ENCODE measurements around the gene SEMA5A.

The SEMA5A gene, protein sequence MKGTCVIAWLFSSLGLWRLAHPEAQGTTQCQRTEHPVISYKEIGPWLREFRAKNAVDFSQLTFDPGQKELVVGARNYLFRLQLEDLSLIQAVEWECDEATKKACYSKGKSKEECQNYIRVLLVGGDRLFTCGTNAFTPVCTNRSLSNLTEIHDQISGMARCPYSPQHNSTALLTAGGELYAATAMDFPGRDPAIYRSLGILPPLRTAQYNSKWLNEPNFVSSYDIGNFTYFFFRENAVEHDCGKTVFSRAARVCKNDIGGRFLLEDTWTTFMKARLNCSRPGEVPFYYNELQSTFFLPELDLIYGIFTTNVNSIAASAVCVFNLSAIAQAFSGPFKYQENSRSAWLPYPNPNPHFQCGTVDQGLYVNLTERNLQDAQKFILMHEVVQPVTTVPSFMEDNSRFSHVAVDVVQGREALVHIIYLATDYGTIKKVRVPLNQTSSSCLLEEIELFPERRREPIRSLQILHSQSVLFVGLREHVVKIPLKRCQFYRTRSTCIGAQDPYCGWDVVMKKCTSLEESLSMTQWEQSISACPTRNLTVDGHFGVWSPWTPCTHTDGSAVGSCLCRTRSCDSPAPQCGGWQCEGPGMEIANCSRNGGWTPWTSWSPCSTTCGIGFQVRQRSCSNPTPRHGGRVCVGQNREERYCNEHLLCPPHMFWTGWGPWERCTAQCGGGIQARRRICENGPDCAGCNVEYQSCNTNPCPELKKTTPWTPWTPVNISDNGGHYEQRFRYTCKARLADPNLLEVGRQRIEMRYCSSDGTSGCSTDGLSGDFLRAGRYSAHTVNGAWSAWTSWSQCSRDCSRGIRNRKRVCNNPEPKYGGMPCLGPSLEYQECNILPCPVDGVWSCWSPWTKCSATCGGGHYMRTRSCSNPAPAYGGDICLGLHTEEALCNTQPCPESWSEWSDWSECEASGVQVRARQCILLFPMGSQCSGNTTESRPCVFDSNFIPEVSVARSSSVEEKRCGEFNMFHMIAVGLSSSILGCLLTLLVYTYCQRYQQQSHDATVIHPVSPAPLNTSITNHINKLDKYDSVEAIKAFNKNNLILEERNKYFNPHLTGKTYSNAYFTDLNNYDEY

DNA sequence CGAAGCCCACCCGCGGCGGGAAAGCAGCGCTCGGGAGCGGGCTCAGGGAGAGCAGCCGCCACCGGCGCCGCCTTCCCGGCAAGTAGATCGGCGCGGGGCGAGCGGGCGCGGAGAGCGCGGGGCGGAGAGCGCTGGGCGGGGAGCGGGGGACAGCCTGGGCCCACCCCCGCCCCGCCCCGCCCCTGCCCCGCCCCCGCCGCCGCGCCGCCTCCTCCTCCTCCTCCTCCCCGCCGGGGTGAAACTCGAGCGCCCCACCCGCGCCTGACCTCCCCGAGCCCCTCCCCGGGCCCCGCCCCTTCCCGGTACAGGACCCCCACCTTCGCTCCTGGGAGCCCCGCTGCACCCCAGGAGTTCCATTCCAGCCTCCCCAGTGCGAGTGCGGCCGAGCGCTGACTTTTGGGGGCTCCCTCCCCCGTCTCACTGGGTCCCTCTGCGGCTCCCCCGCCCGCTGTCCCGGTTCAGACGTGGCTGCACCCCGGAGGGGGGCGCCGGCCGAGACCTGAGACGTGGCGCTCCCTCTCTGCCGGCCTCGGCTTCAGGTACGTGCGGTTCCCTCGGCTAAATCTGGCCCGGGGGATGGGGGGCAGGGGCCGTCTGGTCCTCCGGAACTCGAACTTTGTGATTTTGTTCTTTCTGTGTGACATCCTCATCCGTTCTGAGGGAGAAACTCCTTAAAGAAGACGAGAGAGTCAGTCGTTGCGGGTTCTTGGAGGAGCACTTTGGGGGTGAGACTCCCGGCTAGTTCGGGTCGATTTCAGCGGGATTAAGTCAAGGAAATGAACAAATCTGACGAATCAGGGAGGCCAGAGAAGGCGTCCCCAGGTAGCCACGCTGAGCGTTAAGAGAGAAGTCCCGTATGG lies at the start of gene SEMA5A:
Gene SEMA5A, minus strand, starts transcription at position 84 of the 860 bp plus-strand sequence. CDS start 166,129 bp downstream, outside the sequence.
- no peak for DNase-seq (ENCODE audit: low read depth)

DNA sequence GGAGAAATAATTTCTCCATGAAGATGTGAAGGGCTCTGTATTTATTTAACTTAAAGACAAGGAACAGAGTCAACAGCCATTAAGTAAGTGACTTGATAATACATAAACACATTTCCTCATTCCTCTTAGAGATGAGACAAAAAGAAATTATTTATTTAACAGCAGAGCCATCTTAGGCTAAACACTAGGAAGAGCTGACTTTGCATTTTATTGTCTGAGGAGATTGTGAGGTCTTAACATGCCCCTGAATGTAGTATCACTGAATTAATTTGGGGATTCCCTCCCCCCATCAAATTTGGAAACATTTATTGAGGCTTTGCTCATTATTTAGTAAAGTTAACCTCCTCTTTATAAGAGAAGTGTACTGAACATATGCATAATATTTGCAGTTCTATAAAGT lies 49.0 kb upstream of the SEMA5A start:
- DNase-seq (ENCODE audit: low read depth), result no peak

DNA sequence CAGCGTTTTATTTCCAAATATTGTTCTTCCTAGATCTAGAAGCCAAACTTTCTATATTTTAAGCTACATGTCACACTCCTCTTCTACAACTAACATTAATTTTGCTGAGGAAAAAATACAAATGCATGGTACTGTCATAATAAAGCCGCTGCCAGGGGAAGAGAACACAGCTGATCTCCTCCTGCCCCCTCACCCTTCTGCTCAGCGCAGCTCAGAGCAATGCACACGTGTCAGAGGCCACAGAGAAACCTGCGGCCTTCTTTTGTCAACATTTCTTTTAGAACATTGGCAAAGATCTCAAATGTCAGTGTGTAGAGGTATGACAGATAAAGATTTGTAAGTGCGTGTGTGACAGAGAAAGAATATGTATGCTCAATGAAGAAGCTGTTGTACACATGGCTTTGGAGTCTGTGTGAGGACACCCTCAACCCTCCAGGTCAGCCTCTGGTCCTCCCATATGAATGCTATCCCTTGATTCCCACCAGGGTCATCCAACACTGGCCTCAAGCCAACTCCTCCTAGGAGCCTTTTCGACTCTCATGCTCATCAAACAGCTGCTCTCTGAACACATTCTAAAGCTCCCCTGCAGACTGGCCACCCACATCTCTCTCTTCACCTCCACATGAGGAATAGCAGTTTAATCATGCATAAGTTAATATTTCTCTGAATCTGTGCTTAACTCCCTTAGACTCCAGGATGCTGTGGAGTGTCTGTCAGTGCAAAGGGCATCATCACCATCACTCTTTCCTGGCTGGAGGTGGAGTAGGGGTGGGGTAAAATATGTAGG lies 43.4 kb upstream of the SEMA5A start:
- DNase-seq (ENCODE audit: low read depth), result no peak

DNA sequence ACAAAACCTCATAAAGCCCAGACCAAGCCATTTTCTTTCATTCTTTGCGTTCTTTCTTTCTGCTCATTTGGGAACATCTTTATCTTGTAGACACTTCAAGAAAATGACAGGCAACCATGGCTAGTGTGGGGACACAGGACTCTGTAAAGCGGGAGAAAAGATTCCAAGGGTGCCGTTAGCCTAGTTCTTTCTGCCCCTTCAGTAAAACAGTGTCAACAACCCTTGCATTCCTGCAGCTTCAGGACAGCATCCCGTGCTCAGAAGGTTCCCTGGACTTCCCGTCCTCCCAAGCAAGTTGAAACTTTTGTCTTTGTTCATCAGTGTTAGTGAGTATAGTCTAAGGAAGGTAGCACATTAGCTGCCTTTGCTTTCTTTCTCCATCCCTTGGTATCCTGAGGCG lies 42.4 kb upstream of the SEMA5A start:
- DNase-seq (ENCODE audit: low read depth), result no peak

DNA sequence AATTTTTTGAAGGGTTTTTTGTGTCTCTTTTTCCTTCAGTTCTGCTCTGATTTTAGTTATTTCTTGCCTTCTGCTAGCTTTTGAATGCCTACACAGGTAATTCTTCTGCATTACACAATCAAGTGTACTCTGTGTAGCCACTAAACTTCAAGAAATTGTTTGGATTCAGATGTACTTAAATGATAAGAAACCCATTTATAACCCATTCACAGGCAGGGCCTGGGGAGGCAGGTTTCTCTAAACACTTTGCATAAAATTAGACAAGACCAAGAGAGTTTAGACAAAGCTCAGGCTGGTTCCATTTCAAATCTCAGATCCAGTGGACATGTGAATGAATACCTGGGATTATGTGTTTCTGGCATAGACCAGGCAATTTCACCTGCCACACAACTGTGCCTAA lies 41.3 kb upstream of the SEMA5A start:
- no peak for DNase-seq (ENCODE audit: low read depth)

DNA sequence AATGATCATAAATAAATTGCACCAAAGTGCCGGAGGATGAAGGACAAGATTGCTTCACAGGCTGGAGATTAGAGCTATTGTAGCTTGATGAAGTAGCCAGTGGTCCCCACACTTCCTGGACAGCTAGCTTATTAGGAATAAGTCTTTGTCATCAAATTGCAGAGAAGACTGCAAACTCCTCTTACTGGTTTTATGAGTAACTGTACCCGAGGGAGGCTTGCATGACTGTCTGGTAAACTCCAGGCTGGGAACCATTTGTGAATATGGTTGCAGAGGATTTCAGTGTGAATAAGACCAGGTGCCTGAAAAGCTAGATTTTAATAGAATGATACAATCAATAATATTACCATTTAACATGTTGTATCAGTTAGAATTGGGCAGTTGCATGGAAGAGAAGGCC lies 36.5 kb upstream of the SEMA5A start:
- no peak for DNase-seq (ENCODE audit: low read depth)

DNA sequence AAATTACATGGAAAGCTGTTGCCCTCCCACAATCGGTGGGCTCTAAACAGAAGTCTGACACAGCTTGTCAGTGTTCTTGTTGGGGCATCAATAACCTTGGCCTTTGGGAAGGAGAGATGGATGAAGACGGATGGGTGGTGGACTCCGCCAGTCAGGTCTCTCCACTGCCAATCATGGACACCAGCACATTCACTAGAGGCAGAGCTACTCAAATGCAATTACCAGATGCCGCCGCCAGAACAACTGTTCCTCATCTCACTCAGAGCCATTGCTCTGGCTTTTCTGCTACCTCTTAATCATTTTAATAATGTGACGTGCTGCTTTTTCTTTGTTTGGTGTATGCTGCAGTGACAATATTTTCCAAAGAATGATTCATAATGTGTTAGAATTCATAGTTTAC lies 27.9 kb upstream of the SEMA5A start:
- DNase-seq (ENCODE audit: low read depth), result no peak

DNA sequence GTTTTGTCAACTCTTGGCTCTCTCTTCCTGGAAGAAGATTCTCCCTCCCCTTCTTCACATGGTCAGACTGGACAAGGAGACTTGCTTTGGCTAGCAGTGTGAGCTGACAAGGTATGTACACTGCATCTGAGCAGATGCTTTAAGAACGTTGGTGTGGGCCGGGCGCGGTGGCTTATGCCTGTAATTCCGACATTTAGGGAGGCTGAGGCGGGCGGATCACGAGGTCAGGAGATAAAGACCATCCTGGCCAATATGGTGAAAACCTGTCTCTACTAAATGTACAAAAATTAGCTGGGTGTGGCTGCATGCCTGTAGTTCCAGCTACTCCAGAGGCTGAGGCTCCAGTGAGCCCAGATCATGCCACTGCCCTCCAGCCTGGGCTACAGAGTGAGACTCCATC lies 26.4 kb upstream of the SEMA5A start:
- DNase-seq (ENCODE audit: low read depth), result no peak

DNA sequence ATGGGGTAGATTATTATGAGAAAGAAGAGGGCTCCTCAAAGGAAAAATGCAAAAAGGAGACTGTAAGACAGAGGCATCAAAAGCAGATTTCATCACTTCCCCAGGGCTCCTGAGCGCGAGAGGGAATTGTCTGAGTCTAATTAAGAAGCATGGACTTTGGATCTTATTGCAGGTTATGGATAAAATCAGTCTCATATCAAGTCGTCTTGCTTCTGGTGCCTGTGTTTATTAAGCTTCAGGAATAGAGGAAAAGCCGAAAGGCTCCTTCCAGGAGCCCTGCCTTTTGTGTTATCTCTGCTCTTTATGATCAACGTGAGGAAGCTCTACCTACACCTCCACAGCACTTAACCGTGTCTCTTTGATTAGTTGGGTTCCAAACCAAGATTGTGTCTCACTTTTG lies 25.0 kb upstream of the SEMA5A start:
- no peak for DNase-seq (ENCODE audit: low read depth)

DNA sequence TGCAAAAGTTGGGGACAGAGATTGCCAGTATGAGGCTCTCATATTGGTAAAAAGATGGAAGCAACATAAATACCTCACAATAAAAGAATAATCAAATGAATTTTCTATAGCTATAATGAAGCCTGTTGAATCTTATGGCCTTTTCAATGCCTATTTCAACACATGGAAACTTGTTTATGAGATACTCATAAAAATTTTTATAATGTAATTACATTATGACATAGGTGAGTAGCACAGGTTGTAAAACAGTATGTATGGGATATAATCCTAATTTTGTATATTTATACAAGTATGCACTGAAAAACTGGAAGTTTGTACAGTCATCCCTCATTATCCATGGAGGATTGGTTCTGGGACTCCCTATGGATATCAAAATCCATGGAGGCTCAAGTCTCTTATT lies 21.2 kb upstream of the SEMA5A start:
- DNase-seq (ENCODE audit: low read depth), result no peak

DNA sequence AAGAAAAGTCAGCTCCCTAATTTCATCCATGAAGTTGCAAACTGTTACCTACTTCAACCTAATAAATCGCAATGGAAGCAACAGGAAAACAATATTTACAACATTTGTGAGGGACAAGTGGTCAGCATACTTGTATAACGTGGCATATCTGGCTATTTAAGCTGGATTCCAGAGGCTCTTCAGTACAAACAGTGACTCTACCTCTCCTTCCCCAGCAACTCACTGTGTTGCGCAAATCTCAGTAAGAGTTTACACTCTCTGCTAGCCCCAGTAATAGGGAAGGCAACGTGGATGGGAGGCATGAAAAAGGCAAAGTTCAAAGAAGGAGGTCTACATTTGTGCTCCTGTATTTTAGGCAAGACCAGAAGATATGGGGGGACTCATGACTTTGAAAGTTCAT lies 18.9 kb upstream of the SEMA5A start:
- no peak for DNase-seq (ENCODE audit: low read depth)

DNA sequence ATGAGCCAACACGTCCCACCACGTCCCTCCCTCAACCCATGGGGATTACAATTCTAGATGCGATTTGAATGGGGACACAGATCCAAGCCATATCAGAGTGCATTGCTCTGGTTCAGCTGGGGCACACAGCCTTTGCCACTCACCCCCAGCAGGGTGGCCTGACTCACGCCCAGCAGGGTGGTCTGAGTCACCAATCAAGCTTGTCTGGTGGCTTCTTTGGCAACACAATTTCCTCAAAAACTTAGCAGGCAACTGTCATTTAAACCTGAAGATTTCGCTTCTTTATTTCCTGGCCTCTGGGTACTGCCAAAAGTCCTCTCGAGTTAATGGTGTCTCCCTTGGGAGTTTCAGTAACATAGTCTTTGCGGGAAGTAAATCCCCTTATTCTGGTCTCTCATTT lies 16.3 kb upstream of the SEMA5A start:
- no peak for DNase-seq (ENCODE audit: low read depth)

DNA sequence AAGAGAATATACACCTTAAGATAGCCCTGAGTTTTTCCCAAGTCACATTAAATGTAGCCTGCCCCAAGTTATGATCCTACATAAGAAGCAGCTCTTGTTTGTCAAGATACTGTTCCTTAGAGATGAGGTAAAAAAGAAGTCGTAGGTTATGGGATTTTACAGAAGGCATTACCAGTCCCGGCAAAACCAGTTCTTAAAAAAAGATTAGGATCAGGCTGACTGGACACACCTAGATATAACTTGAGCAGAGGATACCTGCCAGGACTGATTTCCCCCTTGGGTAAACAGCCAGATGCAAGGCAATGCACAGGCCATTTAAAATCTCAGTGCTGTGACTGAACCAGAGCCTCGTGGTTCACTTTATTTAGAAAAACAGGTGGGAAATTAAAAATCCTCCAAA lies 14.1 kb upstream of the SEMA5A start:
- DNase-seq (ENCODE audit: low read depth), result no peak

DNA sequence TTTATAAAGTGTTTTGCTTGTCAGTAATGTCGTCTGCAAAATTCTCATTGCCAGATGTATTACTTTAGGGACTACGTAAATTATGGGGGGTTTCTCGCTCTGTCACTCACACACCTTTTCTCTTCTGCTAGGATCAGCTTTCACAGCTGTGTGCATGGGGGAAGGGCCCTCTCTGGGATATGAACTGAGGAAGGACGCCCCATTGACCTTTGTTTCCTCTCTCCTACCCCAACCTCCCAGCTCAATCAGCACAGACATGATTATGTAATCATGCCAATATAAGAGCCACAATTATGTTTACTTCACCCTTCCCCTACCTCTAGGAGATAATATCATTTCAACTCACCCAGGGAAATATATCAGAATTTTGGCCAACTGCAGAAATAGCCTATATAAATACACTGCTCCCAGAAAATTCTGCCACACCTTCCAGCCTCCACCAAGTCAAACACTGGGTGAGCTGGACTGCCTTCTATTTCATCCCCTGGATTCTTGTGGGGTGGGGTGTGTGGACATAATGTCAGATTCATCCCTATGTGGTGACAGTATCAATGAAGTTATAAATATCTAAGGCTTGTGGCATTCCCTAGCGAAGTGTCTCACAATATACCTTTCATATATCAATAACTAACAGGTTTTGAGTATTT lies 12.6 kb upstream of the SEMA5A start:
- no peak for DNase-seq (ENCODE audit: low read depth)

DNA sequence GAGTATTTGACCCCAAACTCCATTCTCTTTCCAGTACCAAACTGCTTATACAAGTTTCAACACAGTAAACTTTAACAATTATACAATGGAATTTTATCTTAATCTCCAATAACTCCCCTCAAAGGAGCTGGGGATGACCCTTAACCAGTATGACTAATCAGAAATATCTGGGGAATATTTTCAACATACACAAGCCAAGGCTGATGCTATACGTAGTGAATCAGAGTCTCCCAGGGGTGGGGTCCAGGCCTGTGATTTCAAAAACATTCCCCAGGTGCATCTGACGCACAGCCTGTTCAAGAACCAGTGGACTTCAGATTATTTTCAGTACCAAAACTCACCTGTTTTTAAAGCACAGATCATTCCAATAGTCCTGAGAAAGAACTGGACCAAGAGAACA lies 11.8 kb upstream of the SEMA5A start:
- no peak for DNase-seq (ENCODE audit: low read depth)

DNA sequence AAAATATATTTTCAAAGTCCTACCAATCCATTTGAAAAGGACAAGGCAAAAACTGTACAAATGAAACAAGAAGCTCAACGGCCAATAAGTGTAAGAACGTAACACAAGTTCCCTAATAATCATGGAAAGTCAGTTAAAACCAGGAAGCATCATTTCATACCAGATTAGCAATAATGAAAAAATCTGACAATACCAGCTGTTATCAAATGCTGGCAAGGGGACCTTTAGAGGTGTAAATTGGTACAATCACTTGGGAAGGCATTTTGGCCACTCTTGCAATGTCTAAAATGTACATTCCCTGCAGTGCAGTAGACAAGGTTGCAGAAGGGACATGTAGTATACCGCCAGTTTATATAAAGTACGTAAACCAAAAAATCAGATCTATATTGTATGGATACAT lies 10.1 kb upstream of the SEMA5A start:
- no peak for DNase-seq (ENCODE audit: low read depth)

DNA sequence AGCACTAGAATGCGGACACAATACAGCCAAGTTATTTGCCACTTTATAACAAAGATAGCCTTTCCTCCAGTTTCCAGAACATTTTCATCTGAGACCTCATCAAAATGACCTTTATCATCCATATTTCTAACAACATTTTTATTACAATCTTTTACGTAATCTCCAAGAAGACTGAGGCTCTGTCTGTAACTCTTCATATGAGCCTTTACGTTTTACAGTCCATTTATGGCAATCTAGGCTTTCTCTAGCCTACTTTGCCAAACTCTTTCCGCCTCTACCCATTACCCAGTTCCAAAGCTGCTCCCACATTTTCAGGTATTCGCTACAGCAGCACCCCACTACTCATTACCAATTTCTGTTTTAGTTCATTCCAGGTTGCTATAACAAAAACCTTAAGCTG lies 8.2 kb upstream of the SEMA5A start:
- DNase-seq (ENCODE audit: low read depth), result no peak

DNA sequence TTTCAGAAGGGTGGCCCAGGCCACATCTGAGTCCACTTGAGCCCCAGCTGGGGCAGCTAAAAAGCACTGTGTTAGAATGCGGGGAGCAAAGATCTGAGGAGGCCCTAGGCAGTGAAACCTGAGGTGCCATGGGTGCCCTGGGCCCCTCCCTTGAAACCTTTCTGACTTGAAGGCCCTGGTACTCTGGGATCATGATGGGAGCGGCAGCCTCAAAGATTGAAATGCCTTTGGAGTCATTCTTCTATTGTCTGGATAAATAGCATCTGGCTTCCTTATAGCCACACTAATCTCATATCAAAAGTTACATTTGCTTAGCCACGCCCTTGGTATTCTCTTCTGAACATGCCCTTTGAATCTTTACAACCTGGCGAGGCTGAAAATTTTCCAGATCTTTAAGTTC lies 7.7 kb upstream of the SEMA5A start:
- no peak for DNase-seq (ENCODE audit: low read depth)

DNA sequence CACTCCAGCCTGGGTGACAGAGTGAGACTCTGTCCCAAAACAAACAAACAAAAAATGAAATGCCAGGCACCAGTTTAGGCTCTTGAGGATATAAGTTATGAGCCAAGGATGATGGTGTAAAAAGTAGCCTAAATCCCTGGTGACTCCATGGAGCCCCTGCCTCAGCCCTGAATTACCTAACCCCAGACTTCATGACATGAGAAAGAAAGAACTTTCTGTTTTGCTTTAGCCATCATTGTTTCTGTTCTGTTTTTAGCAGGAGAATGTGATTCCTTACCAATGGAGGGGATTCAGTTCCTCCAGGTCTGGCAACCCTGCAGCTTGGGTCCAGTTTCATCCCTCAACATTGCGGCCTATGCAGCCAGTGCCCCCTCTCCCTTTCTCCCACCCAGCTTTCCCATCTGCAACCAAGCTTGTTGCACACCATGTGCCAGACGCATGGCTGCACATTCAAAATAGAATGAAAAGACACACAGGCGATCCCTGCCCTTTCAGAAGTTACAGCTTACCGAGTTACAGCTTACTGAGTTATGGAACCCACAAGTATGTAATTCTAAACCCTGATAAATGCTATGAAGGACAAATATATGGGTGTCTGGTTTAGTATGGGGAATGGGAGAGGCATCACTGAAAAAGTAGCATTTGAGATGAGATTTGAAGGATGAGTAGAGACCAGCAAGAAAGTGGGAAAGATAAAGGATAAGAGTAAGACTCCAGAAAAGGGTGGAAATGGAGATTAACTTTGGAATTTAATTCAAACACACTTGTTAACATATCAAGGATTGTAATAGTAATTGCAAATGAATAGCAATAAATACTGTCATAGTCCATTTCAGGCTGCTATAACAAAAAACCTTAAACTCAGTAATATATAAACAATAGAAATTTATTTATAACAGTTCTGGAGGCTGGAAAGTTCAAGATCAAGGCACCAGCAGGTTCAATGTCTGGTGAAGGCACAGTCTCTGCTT lies 6.0 kb upstream of the SEMA5A start:
- no peak for DNase-seq (ENCODE audit: low read depth)
